ENCODE measurements around the gene REEP2.

Gene REEP2

GRCh38 chr5:138464388-138465260 is 25.8 kb downstream of the REEP2 start:
- Histone ChIP-seq H3K4me1 (ENCODE audit: insufficient read depth, insufficient read length) (peaks cover 4% of the 10 kb centered on the region), H3K4me3 (ENCODE audit: insufficient read length, low read depth) (peak overlapping the region; percentile 72), H3K27me3 (ENCODE audit: insufficient read depth, insufficient read length) (peaks cover 12% of the 10 kb centered on the region)

GRCh38 chr5:138465261-138466124 is 26.6 kb downstream of the REEP2 start, which contains the start of gene EGR1:
TSS of gene EGR1 (plus strand) at chr5:138465479. CDS start at chr5:138465762, 283 bp downstream.
- no peaks in the 10 kb centered on the region for H3K9me3 ChIP-seq (ENCODE audit: insufficient read depth, low read length)
- H3K4me3 ChIP-seq (ENCODE audit: insufficient read length, low read depth): peak within 1 kb of the TSS; percentile 72
- peaks cover 4% of the 10 kb centered on the region for H3K4me1 ChIP-seq (ENCODE audit: insufficient read depth, insufficient read length)
- H3K36me3 ChIP-seq (ENCODE audit: insufficient read depth, insufficient read length, low read length): peaks cover 3% of the 10 kb centered on the region
- TF ChIP-seq SUZ12 (IDR thresholded peaks at IDR 0.05; ENCODE audit: extremely low read depth, insufficient read depth, insufficient read length) (no peak), ZNF274 (IDR thresholded peaks at IDR 0.05; ENCODE audit: low read depth, low read length) (no peak), YY1 (IDR thresholded peaks at IDR 0.05; ENCODE audit: insufficient read depth, insufficient read length) (no peak)
- H3K9ac ChIP-seq (ENCODE audit: insufficient read length, low read depth): peak within 1 kb of the TSS; percentile 79
- peaks cover 12% of the 10 kb centered on the region for H3K27me3 ChIP-seq (ENCODE audit: insufficient read depth, insufficient read length)
- no peak for DNase-seq (ENCODE audit: low read depth, low spot score)

More at GRCh38 chr5:138464388-138465260, 25.8 kb downstream of the REEP2 start:
- Histone ChIP-seq H3K9me3 (ENCODE audit: insufficient read depth, low read length) (no peaks in the 10 kb centered on the region), H3K9ac (ENCODE audit: insufficient read length, low read depth) (peak overlapping the region; percentile 79), H3K36me3 (ENCODE audit: insufficient read depth, insufficient read length, low read length) (peaks cover 3% of the 10 kb centered on the region)
- DNase-seq (ENCODE audit: low read depth, low spot score): peak; percentile 93
- TF ChIP-seq SUZ12 (IDR thresholded peaks at IDR 0.05; ENCODE audit: extremely low read depth, insufficient read depth, insufficient read length) (no peak), YY1 (IDR thresholded peaks at IDR 0.05; ENCODE audit: insufficient read depth, insufficient read length) (no peak), ZNF274 (IDR thresholded peaks at IDR 0.05; ENCODE audit: low read depth, low read length) (no peak)

GRCh38 chr5:138466125-138466899 is 27.5 kb downstream of the REEP2 start:
- H3K4me3 ChIP-seq (ENCODE audit: insufficient read length, low read depth): peak overlapping the region; percentile 72

GRCh38 chr5:138466900-138467710 is 28.2 kb downstream of the REEP2 start:
- Histone ChIP-seq H3K4me1 (ENCODE audit: insufficient read depth, insufficient read length) (peaks cover 4% of the 10 kb centered on the region), H3K4me3 (ENCODE audit: insufficient read length, low read depth) (peak overlapping the region; percentile 72), H3K9ac (ENCODE audit: insufficient read length, low read depth) (peak overlapping the region; percentile 56), H3K9me3 (ENCODE audit: insufficient read depth, low read length) (no peaks in the 10 kb centered on the region), H3K27me3 (ENCODE audit: insufficient read depth, insufficient read length) (peaks cover 12% of the 10 kb centered on the region), H3K36me3 (ENCODE audit: insufficient read depth, insufficient read length, low read length) (peaks cover 3% of the 10 kb centered on the region)
- DNase-seq (ENCODE audit: low read depth, low spot score): no peak
- TF ChIP-seq ZNF274 (IDR thresholded peaks at IDR 0.05; ENCODE audit: low read depth, low read length) (no peak), SUZ12 (IDR thresholded peaks at IDR 0.05; ENCODE audit: extremely low read depth, insufficient read depth, insufficient read length) (no peak), YY1 (IDR thresholded peaks at IDR 0.05; ENCODE audit: insufficient read depth, insufficient read length) (no peak)

More at GRCh38 chr5:138466125-138466899, 27.5 kb downstream of the REEP2 start:
- peaks cover 4% of the 10 kb centered on the region for H3K4me1 ChIP-seq (ENCODE audit: insufficient read depth, insufficient read length)
- peak overlapping the region; percentile 77 for H3K9ac ChIP-seq (ENCODE audit: insufficient read length, low read depth)
- no peak for TF ChIP-seq ZNF274 (IDR thresholded peaks at IDR 0.05; ENCODE audit: low read depth, low read length)
- no peak for TF ChIP-seq YY1 (IDR thresholded peaks at IDR 0.05; ENCODE audit: insufficient read depth, insufficient read length)
- no peak for TF ChIP-seq SUZ12 (IDR thresholded peaks at IDR 0.05; ENCODE audit: extremely low read depth, insufficient read depth, insufficient read length)
- peaks cover 12% of the 10 kb centered on the region for H3K27me3 ChIP-seq (ENCODE audit: insufficient read depth, insufficient read length)
- no peak for DNase-seq (ENCODE audit: low read depth, low spot score)
- H3K36me3 ChIP-seq (ENCODE audit: insufficient read depth, insufficient read length, low read length): peaks cover 3% of the 10 kb centered on the region
- no peaks in the 10 kb centered on the region for H3K9me3 ChIP-seq (ENCODE audit: insufficient read depth, low read length)

GRCh38 chr5:138467711-138468132 is 28.9 kb downstream of the REEP2 start:
- TF ChIP-seq ZNF274 (IDR thresholded peaks at IDR 0.05; ENCODE audit: low read depth, low read length): no peak
- no peak for TF ChIP-seq SUZ12 (IDR thresholded peaks at IDR 0.05; ENCODE audit: extremely low read depth, insufficient read depth, insufficient read length)
- no peak for TF ChIP-seq YY1 (IDR thresholded peaks at IDR 0.05; ENCODE audit: insufficient read depth, insufficient read length)
- no peak overlapping the region for H3K9ac ChIP-seq (ENCODE audit: insufficient read length, low read depth)
- H3K36me3 ChIP-seq (ENCODE audit: insufficient read depth, insufficient read length, low read length): peaks cover 3% of the 10 kb centered on the region
- no peak for DNase-seq (ENCODE audit: low read depth, low spot score)
- H3K4me1 ChIP-seq (ENCODE audit: insufficient read depth, insufficient read length): peaks cover 4% of the 10 kb centered on the region
- no peak overlapping the region for H3K4me3 ChIP-seq (ENCODE audit: insufficient read length, low read depth)
- peaks cover 12% of the 10 kb centered on the region for H3K27me3 ChIP-seq (ENCODE audit: insufficient read depth, insufficient read length)
- no peaks in the 10 kb centered on the region for H3K9me3 ChIP-seq (ENCODE audit: insufficient read depth, low read length)

All from NT2/D1 (cell line).